Myocyte (in vitro differentiated cells): ENCODE results near the gene DMXL1. TPM values are rescaled to one million over a fixed set of nuclear protein-coding genes. Genes with fewer than 3 reads are reported as not detected.
"Not testable (repeated sequence)": the region's sequence is repeated elsewhere in the genome, so short reads cannot be mapped to it uniquely, and the experiment has no call there.

ENCODE experiments used
- DNase-seq: peaks from one replicate; pipeline ENCODE4 v3.0.0-alpha.2; 2012; ENCODE audit warnings: low read depth
- total RNA-seq: library from RNA; depleted of rRNA; stranded (reverse); fragments of >200 nt; gene quantifications from 2 replicates; pipeline ENCODE4 v1.2.3, GENCODE V29; 2014

Gene DMXL1
- total RNA-seq, 1 donor from 2014 or later: 27.9 TPM

- no peak for DNase-seq
Observed at GRCh38 chr5:119067450-119067849, 3.4 kb upstream of the DMXL1 start.

- no peak for DNase-seq
Observed at GRCh38 chr5:119070578-119070827, 384 bp upstream of the DMXL1 start.

GRCh38 chr5:119071561-119071995, 691 bp downstream of the DMXL1 start:
- no peak for DNase-seq

GRCh38 chr5:119072496-119072895, 1.6 kb downstream of the DMXL1 start:
- DNase-seq: no peak

GRCh38 chr5:119073746-119074337, 3.0 kb downstream of the DMXL1 start:
- not testable (repeated sequence) for DNase-seq

GRCh38 chr5:119074419-119074818, 3.5 kb downstream of the DMXL1 start:
- DNase-seq: no peak

GRCh38 chr5:119075269-119075668, 4.4 kb downstream of the DMXL1 start:
- DNase-seq: not testable (repeated sequence)

- DNase-seq: no peak
Observed at GRCh38 chr5:119076080-119076479, 5.2 kb downstream of the DMXL1 start.

- no peak for DNase-seq
Observed at GRCh38 chr5:119077444-119077843, 6.6 kb downstream of the DMXL1 start.

- DNase-seq: no peak
Observed at GRCh38 chr5:119078071-119078846, 7.4 kb downstream of the DMXL1 start.

- no peak for DNase-seq
Observed at GRCh38 chr5:119078861-119079260, 8.0 kb downstream of the DMXL1 start.

GRCh38 chr5:119079318-119079921, 8.5 kb downstream of the DMXL1 start:
- DNase-seq: no peak

GRCh38 chr5:119080936-119081335, 10.0 kb downstream of the DMXL1 start:
- no peak for DNase-seq

- DNase-seq: no peak
Observed at GRCh38 chr5:119082691-119083090, 11.8 kb downstream of the DMXL1 start.

- DNase-seq: no peak
Observed at GRCh38 chr5:119083679-119084078, 12.8 kb downstream of the DMXL1 start.

- DNase-seq: no peak
Observed at GRCh38 chr5:119088438-119088837, 17.6 kb downstream of the DMXL1 start.

- no peak for DNase-seq
Observed at GRCh38 chr5:119095611-119096010, 24.7 kb downstream of the DMXL1 start.

GRCh38 chr5:119105971-119106370, 35.1 kb downstream of the DMXL1 start:
- no peak for DNase-seq

GRCh38 chr5:119112151-119112550, 41.3 kb downstream of the DMXL1 start:
- DNase-seq: no peak

- no peak for DNase-seq
Observed at GRCh38 chr5:119117237-119117636, 46.4 kb downstream of the DMXL1 start.

GRCh38 chr5:119118000-119118399, 47.1 kb downstream of the DMXL1 start:
- DNase-seq: no peak

GRCh38 chr5:119120893-119121292, 50.0 kb downstream of the DMXL1 start:
- no peak for DNase-seq

GRCh38 chr5:119122474-119122873, 51.6 kb downstream of the DMXL1 start:
- not testable (repeated sequence) for DNase-seq
